Neural cell (in vitro differentiated cells): ENCODE data around the gene FGF14. TPM values are rescaled to one million over a fixed set of nuclear protein-coding genes. Genes with fewer than 3 reads are reported as not detected.

Experiments used
- H2AFZ ChIP-seq: fragments of 200-600, 300-800 bp; sonication (generic), shearing (Covaris generic); 2 replicates; pipeline ENCODE4 v1.6.0; 2014; ENCODE audit warnings: low read depth, mild to moderate bottlenecking, antibody characterized with exemption, low read length, moderate library complexity
- H3F3A ChIP-seq: fragments of 200-600 bp; shearing (Covaris generic); 2 replicates; pipeline ENCODE4 v1.6.1; 2016; ENCODE audit warnings: mild to moderate bottlenecking, moderate library complexity, mixed read lengths, antibody characterized with exemption, low read length; ENCODE audit not compliant: insufficient read depth, poor library complexity, severe bottlenecking
- H3K27ac ChIP-seq: fragments of 200-600, 300-800 bp; sonication (generic), shearing (Covaris generic); 2 replicates; pipeline ENCODE4 v1.5.1; 2014; ENCODE audit warnings: mild to moderate bottlenecking, low read length, moderate library complexity
- H3K27me3 ChIP-seq: fragments of 300-800, 200-600 bp; sonication (generic), shearing (Covaris generic); 2 replicates; pipeline ENCODE4 v1.6.0; 2014; ENCODE audit warnings: mild to moderate bottlenecking, low read depth, low read length, moderate library complexity; ENCODE audit not compliant: insufficient read depth
- H3K36me3 ChIP-seq: fragments of 300-800, 200-600 bp; sonication (generic), shearing (Covaris generic); 2 replicates; pipeline ENCODE4 v1.5.1; 2014; ENCODE audit warnings: mild to moderate bottlenecking, antibody characterized with exemption, low read length, moderate library complexity; ENCODE audit not compliant: insufficient read depth
- H3K4me2 ChIP-seq: fragments of 300-800, 200-600 bp; sonication (generic), shearing (Covaris generic); 2 replicates; pipeline ENCODE4 v1.6.0; 2014; ENCODE audit warnings: mild to moderate bottlenecking, low read length
- H3K4me3 ChIP-seq: fragments of 300-800, 200-600 bp; sonication (generic), shearing (Covaris generic); 2 replicates; pipeline ENCODE4 v1.5.1; 2014; ENCODE audit warnings: mild to moderate bottlenecking, low read length, moderate library complexity
- H3K79me2 ChIP-seq: fragments of 200-600 bp; shearing (Covaris generic); replicated peaks from 2 replicates; pipeline ENCODE4 v1.6.0; 2014; ENCODE audit warnings: mild to moderate bottlenecking, low read length, moderate library complexity; ENCODE audit not compliant: insufficient read depth
- H3K9ac ChIP-seq: fragments of 300-800, 200-600 bp; sonication (generic), shearing (Covaris generic); 2 replicates; pipeline ENCODE4 v1.6.1; 2016; ENCODE audit warnings: mild to moderate bottlenecking, low read length, mixed read lengths
- H3K9me2 ChIP-seq: fragments of 200-600 bp; shearing (Covaris generic); 2 replicates; pipeline ENCODE4 v1.6.1; 2016; ENCODE audit warnings: mild to moderate bottlenecking, low read length, mixed read lengths; ENCODE audit not compliant: insufficient read depth
- H3K9me3 ChIP-seq: fragments of 200-600, 300-800 bp; sonication (generic), shearing (Covaris generic); 2 replicates; pipeline ENCODE4 v1.6.1; 2016; ENCODE audit warnings: mild to moderate bottlenecking, mixed run types, low read length, moderate library complexity, mixed read lengths
- H4K20me1 ChIP-seq: fragments of 200-600 bp; shearing (Covaris generic); 2 replicates; pipeline ENCODE4 v1.6.1; 2016; ENCODE audit warnings: mild to moderate bottlenecking, mixed run types; ENCODE audit not compliant: insufficient read depth
- CTCF ChIP-seq: fragments of 450-650 bp; IDR thresholded peaks from 2 replicates; pipeline ENCODE4 v1.5.1; 2014; ENCODE audit warnings: antibody characterized with exemption, mild to moderate bottlenecking, moderate library complexity; ENCODE audit not compliant: poor library complexity, severe bottlenecking
- EP300 ChIP-seq: fragments of 450-650 bp; conservative IDR thresholded peaks from 2 replicates; pipeline ENCODE4 v1.6.1; 2014; ENCODE audit warnings: antibody characterized with exemption, mild to moderate bottlenecking, moderate library complexity; ENCODE audit not compliant: poor library complexity, severe bottlenecking
- EZH2 ChIP-seq: fragments of 200-600, 300-800 bp; shearing (Covaris generic), sonication (generic); IDR thresholded peaks from 2 replicates; pipeline ENCODE4 v1.6.1; 2014; ENCODE audit warnings: antibody characterized with exemption, low read length, borderline replicate concordance, mild to moderate bottlenecking; ENCODE audit not compliant: insufficient read depth, poor library complexity, severe bottlenecking
- MXI1 ChIP-seq: fragments of 450-650 bp; conservative IDR thresholded peaks from 2 replicates; pipeline ENCODE4 v1.6.1; 2014; ENCODE audit warnings: antibody characterized with exemption, mild to moderate bottlenecking; ENCODE audit not compliant: poor library complexity, severe bottlenecking
- POLR2AphosphoS5 ChIP-seq: IDR thresholded peaks from 2 replicates; pipeline ENCODE4 v1.6.1; 2012
- RAD21 ChIP-seq: fragments of 450-650 bp; conservative IDR thresholded peaks from 2 replicates; pipeline ENCODE4 v1.6.1; 2014; ENCODE audit warnings: antibody characterized with exemption, mild to moderate bottlenecking, moderate library complexity
- SMC3 ChIP-seq: fragments of 450-650 bp; conservative IDR thresholded peaks from 2 replicates; pipeline ENCODE4 v1.6.1; 2014; ENCODE audit warnings: antibody characterized with exemption, mild to moderate bottlenecking, moderate library complexity; ENCODE audit not compliant: poor library complexity
- TAF1 ChIP-seq: IDR thresholded peaks from 2 replicates; pipeline ENCODE4 v1.6.1; 2012; ENCODE audit warnings: low read depth
- polyA plus RNA-seq: library from polyadenylated mRNA; depleted of rRNA; stranded (reverse); fragments of >200 nt; gene quantifications from 2 replicates; pipeline ENCODE4 v1.2.3, GENCODE V29; 2014
- TF ChIP-seq, protein P1 (sequence below): IDR thresholded peaks from 2 replicates; pipeline ENCODE4 v1.6.1; 2012; ENCODE audit warnings: borderline replicate concordance

The FGF14 gene
- polyA plus RNA-seq, 1 donor from 2014 or later = 36.4 TPM

GRCh38 chr13:102251817-102252216 lies 150.0 kb downstream of the FGF14 start:
- Histone ChIP-seq H3K9me2 (no peaks in the 10 kb centered on the region), H4K20me1 (no peaks in the 10 kb centered on the region), H3K27me3 (no peaks in the 10 kb centered on the region), H3K4me2 (no peak overlapping the region), H3K9me3 (no peaks in the 10 kb centered on the region), H3K36me3 (no peaks in the 10 kb centered on the region), H3K27ac (no peak overlapping the region), H3K79me2 (no peaks in the 10 kb centered on the region), H3K9ac (no peak overlapping the region), H2AFZ (no peak overlapping the region), H3F3A (no peaks in the 10 kb centered on the region), H3K4me3 (no peak overlapping the region)
- TF ChIP-seq CTCF = no peak
- TF ChIP-seq EP300 = no peak
- TF ChIP-seq POLR2AphosphoS5 = no peak
- no peak for TF ChIP-seq EZH2
- TF ChIP-seq TAF1 = no peak
- TF ChIP-seq MXI1 = no peak
- no peak for TF ChIP-seq SMC3
- TF ChIP-seq, protein P1, sequence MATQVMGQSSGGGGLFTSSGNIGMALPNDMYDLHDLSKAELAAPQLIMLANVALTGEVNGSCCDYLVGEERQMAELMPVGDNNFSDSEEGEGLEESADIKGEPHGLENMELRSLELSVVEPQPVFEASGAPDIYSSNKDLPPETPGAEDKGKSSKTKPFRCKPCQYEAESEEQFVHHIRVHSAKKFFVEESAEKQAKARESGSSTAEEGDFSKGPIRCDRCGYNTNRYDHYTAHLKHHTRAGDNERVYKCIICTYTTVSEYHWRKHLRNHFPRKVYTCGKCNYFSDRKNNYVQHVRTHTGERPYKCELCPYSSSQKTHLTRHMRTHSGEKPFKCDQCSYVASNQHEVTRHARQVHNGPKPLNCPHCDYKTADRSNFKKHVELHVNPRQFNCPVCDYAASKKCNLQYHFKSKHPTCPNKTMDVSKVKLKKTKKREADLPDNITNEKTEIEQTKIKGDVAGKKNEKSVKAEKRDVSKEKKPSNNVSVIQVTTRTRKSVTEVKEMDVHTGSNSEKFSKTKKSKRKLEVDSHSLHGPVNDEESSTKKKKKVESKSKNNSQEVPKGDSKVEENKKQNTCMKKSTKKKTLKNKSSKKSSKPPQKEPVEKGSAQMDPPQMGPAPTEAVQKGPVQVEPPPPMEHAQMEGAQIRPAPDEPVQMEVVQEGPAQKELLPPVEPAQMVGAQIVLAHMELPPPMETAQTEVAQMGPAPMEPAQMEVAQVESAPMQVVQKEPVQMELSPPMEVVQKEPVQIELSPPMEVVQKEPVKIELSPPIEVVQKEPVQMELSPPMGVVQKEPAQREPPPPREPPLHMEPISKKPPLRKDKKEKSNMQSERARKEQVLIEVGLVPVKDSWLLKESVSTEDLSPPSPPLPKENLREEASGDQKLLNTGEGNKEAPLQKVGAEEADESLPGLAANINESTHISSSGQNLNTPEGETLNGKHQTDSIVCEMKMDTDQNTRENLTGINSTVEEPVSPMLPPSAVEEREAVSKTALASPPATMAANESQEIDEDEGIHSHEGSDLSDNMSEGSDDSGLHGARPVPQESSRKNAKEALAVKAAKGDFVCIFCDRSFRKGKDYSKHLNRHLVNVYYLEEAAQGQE = no peak
- TF ChIP-seq RAD21 = no peak

DNA sequence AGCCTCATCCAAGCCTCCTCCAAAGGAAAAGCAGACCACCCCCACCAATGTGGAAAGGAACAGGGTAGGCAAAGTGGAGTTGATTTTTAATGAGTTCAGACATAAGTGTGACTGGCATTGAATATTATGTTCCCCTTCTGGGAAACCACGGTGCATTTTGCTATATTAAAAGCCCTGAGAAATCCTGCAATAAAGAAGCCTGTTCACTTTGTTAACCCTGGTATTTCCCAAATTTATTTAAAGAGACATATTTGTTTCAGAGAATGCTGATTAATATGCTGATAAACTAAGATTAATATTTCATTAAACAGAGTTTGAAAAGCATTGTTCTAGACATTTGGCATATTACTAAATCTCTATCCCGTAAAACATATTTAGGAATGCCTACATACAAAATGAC lies 151.4 kb downstream of the FGF14 start:
- Histone ChIP-seq H3K4me3 (no peak overlapping the region), H3F3A (no peaks in the 10 kb centered on the region), H3K27ac (no peak overlapping the region), H3K9me3 (no peaks in the 10 kb centered on the region), H3K4me2 (no peak overlapping the region), H4K20me1 (no peaks in the 10 kb centered on the region), H2AFZ (no peak overlapping the region), H3K9ac (no peak overlapping the region), H3K36me3 (no peaks in the 10 kb centered on the region), H3K27me3 (no peaks in the 10 kb centered on the region), H3K9me2 (no peaks in the 10 kb centered on the region), H3K79me2 (no peaks in the 10 kb centered on the region)
- TF ChIP-seq EP300 (no peak), TAF1 (no peak)
